Ishikawa (cell line): ENCODE data around the gene ARHGEF4.
A peak's percentile ranks its signal among the peaks of the same experiment; 100 is the strongest.

ENCODE experiments used
- CEBPB ChIP-seq: IDR thresholded peaks from 2 replicates; pipeline ENCODE4 v1.6.1; 2012
- CREB1 ChIP-seq: IDR thresholded peaks from 2 replicates; pipeline ENCODE4 v1.6.1; 2012; ENCODE audit warnings: low read depth
- EGR1 ChIP-seq: IDR thresholded peaks from 2 replicates; pipeline ENCODE4 v1.6.1; 2012
- EP300 ChIP-seq: IDR thresholded peaks from 2 replicates; pipeline ENCODE4 v1.6.1; 2012; ENCODE audit warnings: borderline replicate concordance
- FOXM1 ChIP-seq: IDR thresholded peaks from 2 replicates; pipeline ENCODE4 v1.6.1; 2012; ENCODE audit warnings: low read depth, borderline replicate concordance
- MAX ChIP-seq: IDR thresholded peaks from 2 replicates; pipeline ENCODE4 v1.6.1; 2012
- NFIC ChIP-seq: IDR thresholded peaks from 2 replicates; pipeline ENCODE4 v1.6.1; 2012
- RAD21 ChIP-seq: IDR thresholded peaks from 2 replicates; pipeline ENCODE4 v1.6.1; 2012; ENCODE audit warnings: low read depth
- REST ChIP-seq: IDR thresholded peaks from 2 replicates; pipeline ENCODE4 v1.6.1; 2012; ENCODE audit warnings: low read depth, mild to moderate bottlenecking
- TAF1 ChIP-seq: IDR thresholded peaks from 2 replicates; pipeline ENCODE4 v1.6.1; 2012; ENCODE audit warnings: low read depth, mild to moderate bottlenecking
- TCF12 ChIP-seq: IDR thresholded peaks from 2 replicates; pipeline ENCODE4 v1.6.1; 2012; ENCODE audit warnings: low read depth
- TEAD4 ChIP-seq: IDR thresholded peaks from 2 replicates; pipeline ENCODE4 v1.6.1; 2012
- USF1 ChIP-seq: IDR thresholded peaks from 2 replicates; pipeline ENCODE4 v1.6.1; 2012
- YY1 ChIP-seq: IDR thresholded peaks from 2 replicates; pipeline ENCODE4 v1.6.1; 2012; ENCODE audit warnings: low read depth
- ZBTB7A ChIP-seq: IDR thresholded peaks from 2 replicates; pipeline ENCODE4 v1.6.1; 2012; ENCODE audit warnings: low read depth

ARHGEF4 gene

GRCh38 chr2:130799295-130799694 is 37.4 kb upstream of the ARHGEF4 start:
- TF ChIP-seq CREB1 (no peak), YY1 (no peak), EGR1 (no peak), USF1 (no peak), RAD21 (no peak), MAX (no peak), TAF1 (no peak), REST (no peak), EP300 (no peak), CEBPB (no peak), TCF12 (no peak), FOXM1 (no peak), TEAD4 (no peak), ZBTB7A (no peak), NFIC (no peak)

- TF ChIP-seq MAX (no peak), REST (no peak), EGR1 (no peak), USF1 (no peak), CEBPB (no peak), TEAD4 (no peak), CREB1 (no peak), EP300 (no peak), FOXM1 (no peak), TAF1 (no peak), RAD21 (no peak), TCF12 (no peak), YY1 (no peak), ZBTB7A (no peak), NFIC (no peak)
Observed at GRCh38 chr2:130805613-130806012, 31.1 kb upstream of the ARHGEF4 start.

- no peak for TF ChIP-seq YY1
- no peak for TF ChIP-seq TEAD4
- TF ChIP-seq MAX, result no peak
- TF ChIP-seq CREB1, result no peak
Observed at GRCh38 chr2:130806370-130806769, 30.3 kb upstream of the ARHGEF4 start.

- TF ChIP-seq USF1 (peak; percentile 63), TEAD4 (no peak), NFIC (peak; percentile 83), ZBTB7A (0 out of 2 replicates have a peak, but pooled peaks have one; percentile 43)
Observed at GRCh38 chr2:130807659-130808385, 28.9 kb upstream of the ARHGEF4 start.

- TF ChIP-seq CEBPB (peak; percentile 72), EP300 (no peak), TAF1 (no peak), FOXM1 (no peak), EGR1 (no peak)
Observed at GRCh38 chr2:130808482-130809268, 28.0 kb upstream of the ARHGEF4 start.
